Activated CD4-positive, alpha-beta T cell treated with anti-CD3 and anti-CD28 coated beads for 4 hours (primary cell): ENCODE data around the gene SRD5A3.
A peak's percentile ranks its signal among the peaks of the same experiment; 100 is the strongest.

Experiments used
- DNase-seq, 2 donors: peaks; one replicate each; pipeline ENCODE4 v3.0.0-alpha.2; 2020

Gene SRD5A3

DNA sequence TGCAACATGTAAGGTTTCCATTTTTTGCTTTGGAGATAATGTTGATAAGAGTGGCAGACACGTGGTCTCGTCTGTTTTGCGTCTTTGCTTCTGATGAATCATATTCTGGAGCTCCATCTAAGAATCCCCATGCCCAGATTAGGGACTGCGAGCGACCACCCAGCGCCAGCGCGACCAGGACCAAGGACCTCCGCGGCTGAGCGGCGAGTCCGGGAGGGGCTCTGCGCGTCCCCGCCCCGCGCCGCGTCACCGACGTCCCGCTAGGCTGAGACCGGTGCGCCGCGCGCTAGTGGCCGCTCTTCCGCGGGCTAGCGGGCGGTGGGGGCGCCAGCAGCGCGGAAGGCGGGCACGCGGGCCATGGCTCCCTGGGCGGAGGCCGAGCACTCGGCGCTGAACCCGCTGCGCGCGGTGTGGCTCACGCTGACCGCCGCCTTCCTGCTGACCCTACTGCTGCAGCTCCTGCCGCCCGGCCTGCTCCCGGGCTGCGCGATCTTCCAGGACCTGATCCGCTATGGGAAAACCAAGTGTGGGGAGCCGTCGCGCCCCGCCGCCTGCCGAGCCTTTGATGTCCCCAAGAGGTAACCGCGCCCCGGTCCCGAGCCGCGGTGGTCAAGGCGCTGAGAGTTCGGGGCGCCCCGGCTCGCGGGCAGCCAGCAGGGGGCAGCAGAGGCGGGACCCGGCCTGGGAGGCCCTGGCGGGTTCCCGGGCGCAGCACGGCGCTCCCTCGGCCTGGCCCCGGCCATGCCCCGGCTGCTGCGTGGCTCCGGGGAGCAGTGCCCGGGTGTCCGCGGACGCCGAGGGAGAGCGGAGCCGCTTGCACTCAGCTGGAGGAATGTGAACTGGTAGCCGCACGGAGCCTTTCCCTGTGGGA is at the start of gene SRD5A3:
SRD5A3 (plus strand) TSS at position 263 of the 871 bp plus-strand sequence; CDS start at position 358, 95 bp downstream.
- peak; percentile 75 to 80 for DNase-seq

DNA sequence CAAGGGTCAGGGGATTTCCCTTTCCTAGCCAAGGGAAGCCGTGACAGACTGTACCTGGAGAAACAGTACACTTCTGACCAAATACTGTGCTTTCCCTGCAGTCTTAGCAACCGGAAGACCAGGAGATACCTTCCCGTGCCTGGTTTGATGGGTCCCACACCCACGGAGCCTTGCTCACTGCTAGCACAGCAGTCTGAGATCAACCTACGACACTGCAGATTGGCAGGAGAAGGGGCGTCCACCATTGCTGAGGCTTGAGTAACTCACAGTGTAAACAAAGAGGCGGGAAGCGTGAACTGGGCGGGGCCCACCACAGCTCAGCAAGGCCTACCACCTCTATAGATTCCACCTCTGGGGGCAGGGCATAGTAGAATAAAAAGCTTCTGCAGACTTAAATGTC is 48.7 kb upstream of the SRD5A3 start:
- DNase-seq = no peak

DNA sequence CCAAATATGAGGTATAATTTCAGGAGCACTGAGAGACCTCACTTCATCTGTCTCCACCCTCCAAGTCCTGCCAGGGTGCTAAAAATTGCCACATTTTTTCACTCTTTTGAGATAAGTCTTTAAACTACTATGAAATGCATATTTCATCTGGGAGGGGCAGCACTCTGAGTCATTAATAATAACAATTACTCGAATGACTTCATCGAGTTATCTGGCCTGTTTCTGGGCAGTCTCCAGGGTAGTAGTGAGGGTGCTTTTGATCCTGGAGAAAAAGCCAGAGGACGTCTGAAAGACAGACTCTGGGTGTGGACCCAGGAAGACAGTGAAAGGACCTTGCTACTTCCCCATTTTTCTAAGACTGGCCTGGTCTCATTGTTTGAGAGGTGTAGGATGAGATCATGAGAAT is 42.3 kb upstream of the SRD5A3 start:
- no peak for DNase-seq

DNA sequence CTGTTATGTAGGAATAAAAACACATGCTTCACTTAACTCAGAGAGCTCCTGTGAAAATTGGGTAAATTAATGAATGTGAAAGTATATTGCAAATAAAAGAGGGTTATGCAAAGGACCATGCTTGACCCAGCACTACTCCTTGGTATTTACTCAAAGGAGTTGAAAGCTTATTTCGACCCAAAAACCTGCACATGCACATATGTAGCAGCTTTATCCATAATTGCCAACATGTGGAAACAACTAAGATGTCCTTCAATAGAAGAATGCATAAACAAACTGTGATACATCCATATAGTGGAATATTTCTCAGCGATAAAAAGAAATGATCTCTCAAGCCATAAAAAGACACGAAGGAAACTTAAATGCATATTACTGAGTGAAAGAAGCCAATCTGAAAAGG is 41.7 kb upstream of the SRD5A3 start:
- no peak for DNase-seq

DNA sequence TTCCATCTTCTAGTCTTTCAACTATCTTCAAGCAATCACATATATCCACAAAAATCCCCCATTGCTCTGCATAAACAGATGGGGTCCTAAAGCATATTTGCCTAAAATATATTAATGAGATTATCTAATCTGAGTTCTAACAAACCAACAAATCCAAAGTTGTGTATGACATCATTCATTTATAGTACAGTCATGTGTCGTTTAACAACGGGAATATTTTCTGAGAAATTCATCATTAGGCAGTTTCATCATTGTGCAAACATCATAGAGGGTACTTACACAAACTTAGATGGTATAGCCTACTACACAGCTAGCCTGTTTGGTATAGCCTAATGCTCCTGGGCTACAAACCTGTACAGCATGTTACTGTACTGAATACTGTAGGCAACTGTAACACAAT is 38.0 kb upstream of the SRD5A3 start:
- DNase-seq = no peak

DNA sequence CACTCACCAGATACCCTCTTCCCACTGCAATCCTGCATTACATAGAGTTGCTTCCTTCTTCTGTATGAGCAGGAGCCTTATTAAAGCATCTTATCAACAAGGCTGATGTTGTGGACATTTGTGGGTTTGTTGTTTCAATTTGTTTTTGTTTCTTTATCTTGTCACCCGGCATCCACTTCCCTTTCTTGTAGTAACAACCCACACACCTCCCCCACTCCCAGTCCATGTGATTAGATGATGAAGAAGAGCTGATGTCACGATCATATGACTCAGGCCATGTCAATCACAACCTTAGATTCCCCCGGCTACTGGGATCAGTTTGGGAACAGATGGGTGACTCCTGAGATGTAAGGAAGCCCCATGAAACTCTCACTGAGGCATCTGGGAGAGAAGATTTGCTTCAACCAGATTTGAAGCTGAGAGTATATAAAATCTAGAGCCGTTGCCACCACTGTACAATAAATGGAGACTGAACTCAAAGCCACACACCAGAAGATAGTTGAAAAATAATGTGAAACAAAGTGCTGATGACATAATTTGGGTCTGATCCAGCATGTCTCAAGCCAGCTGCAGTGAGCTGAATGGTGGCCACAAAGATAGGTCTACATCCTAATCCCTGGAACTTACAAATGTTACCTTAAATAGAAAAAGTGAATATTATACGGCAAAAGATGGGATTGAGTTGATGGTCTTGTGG is 34.1 kb upstream of the SRD5A3 start:
- no peak for DNase-seq

DNA sequence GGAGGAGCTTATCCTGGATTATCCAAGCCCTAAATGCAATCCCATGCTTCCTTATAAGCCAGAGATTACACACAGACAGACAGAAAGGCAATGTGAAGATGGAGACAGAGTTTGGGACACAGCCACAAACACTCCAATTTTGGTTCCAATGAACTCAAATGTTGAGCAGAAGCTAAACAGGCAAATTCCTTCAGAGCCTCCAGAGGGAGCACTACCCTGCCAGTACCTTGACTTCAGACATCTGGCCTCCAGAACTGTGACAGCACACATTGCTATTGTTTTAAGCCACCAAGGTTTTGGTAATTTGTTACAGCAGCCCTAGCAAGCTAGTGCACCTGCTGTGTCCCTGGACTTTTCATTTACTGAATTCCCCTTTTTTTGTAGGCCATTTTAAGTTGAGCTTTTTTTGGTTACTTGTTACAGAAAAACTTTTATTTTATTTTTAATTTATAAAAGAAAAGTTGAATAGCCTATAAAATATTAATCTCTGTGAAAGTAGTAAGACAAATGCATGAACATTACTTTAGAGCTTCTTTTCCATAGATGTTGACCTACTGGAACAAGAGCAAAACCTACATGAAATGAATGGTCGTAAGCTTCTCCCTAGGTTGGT is 33.4 kb upstream of the SRD5A3 start:
- peak; percentile 33 to 38 for DNase-seq

DNA sequence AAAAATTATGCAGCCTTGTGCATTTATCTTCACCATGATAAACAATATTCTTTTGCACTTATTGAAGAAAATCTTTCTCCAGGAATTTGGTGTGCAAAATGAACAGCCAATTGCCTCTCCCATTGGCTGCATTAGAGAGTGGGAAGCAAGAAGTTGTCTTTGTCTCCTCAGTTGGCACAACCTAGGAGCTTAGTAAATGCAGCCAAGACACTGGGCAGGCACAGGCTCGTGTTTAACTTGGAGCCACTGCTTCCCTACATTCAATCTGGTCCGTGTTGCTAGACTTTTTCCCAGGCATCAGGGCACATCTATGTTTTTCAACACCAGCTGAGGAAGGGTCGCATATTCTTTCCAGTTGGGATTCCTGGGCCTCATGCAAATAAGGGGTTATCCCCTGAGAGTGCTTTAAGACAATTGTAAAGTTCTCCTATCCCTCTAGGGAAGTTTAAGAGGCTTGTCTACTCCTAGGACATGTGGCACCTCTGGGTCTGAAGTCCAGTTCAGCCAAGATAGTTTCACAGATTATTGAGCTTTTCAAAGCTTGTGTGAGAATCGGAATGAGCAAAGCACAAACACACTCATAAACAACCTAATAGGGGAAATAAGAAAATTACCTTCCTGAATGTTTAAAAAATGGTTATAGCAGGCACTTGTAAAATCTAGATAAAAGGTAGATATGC is 31.8 kb upstream of the SRD5A3 start:
- DNase-seq = no peak

DNA sequence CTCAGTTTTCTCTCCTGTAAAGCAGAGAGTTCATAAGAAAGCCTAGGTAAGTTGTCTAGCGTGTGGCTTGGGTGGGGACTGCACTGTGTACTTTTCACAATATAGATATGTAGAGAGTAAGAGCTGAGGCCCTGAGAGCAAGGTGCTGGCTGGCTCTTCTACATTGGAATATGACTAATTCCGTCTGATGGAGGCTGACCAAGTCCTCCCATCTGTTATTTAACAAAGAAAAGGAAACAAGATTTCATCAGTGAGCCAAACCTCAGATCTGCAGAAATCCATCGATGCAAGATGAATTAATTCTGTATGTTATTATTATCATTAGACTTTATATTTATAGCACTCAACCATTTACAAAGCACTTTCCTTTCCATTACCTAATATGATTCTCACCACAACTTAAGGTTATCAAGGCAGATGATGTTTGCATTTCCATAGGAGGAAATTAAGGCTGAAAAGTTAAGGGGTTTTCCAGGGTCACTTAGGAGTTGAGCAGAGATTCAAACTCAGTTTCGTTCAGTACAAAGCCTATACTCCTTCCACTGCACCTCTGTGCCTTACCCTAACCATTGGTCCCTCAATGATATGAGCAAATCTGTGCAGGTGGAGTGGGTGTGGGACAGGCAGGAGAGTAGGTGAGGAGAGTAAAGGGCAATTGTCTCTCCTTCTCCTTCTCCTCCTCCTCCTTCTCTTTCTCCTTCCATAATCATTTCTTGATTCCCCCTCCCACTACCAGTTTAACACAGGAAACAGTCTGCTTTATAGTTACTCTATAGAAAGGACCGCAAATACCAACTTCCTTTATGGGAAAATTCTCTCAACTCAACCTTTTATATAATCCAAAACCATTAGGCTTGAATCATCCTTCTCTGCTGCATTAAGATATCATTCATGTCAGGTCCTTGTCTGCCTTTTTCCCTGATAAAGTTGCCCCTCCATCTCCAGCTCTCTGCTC is 27.6 kb upstream of the SRD5A3 start:
- peak; percentile 5 to 7 for DNase-seq

DNA sequence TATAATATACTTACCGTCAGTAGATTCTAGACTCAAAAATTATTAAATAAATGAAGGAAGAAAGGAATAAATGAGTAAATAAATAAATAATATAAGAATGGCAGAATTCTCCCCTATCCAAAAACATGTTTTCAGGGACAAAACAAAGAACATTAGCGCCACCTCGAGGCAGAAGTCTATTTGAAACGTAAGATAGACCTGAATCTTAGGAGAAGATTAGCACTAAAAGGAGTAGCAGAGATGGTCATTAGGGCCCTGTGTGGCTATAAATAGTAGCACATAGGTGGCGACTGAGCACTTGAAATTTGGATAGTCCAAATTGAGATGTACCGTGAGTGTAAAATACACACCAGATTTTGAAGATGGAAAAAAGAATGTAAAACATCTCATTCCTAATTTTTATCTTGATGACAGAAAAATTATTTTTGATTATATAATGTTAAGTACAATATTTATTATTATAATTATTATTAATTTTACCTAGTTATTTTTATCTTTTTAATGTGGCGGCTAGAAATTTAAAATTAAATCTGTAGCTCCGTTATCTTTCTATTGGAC is 24.3 kb upstream of the SRD5A3 start:
- peak; percentile 43 to 57 for DNase-seq

DNA sequence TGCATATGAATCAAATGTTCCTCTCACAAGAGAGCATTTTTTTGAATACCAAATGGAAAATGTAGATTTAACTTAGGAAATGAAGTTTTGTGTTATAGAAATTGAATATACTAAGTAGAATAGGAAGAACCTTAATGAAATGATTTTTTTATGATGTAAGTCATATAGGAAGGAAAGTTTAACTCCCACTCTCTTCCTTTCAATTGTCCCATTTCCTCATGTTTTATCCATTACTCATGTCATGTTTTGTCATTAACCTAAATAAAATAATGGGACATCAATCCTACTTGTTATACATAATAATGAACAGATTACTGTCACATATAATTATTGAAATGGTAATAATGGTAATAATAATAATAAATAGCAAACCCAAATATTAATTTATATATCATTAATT is 22.7 kb upstream of the SRD5A3 start:
- no peak for DNase-seq

DNA sequence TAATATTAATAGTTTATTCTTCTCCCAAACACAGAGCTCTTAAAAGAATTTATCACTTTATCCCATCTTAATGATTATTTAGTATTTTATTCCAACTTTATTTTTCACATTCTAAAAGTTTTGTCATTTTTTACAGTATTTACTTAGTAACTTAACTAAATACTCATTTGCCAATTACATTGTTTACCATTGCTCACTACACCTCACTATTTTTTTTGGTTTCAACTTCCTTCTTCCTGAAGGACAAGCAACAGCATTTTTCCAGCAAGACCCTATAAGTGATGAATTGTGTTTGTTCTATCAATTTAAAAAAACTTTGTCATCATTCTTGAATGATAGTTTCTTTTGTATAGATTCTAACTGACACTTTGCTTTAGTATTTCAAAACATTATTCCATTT is 19.4 kb upstream of the SRD5A3 start:
- DNase-seq = no peak

DNA sequence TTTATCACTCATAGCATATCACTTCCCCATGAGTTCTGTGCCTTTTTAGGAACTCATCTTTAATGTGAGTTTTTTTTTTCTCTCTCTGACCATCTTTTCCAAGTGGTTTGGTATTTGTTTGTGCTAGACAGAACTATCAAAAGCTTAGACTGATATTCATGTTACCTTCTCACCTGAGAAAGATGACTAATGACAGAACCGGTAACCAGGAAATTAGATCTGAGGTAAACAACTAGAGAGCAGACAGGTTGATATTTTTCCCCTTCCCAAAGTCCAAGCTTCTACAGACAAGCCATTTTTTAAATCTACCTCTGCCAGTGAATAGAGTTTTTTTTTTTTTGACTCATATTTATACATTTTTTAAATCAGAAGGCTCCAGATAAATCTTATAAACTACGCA is 17.0 kb upstream of the SRD5A3 start:
- no peak for DNase-seq

DNA sequence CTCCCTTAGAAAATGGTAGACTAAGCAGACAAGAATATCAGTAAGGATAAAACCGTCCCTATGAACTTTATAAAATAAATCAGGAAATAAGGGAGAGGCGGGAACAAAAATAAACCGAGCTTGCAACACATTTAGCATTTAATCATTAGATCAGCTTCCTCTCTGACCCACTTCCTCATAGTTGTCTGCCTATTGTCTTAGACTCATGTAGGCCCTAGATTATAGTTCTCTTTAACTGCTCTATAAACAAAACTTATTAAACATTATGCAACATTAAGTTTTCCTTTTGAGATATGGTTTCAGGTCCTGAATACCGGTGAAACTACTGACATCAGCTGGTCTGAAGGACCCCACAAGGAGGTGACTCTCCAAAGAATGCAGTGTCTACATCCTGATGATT is 15.8 kb upstream of the SRD5A3 start:
- no peak for DNase-seq

DNA sequence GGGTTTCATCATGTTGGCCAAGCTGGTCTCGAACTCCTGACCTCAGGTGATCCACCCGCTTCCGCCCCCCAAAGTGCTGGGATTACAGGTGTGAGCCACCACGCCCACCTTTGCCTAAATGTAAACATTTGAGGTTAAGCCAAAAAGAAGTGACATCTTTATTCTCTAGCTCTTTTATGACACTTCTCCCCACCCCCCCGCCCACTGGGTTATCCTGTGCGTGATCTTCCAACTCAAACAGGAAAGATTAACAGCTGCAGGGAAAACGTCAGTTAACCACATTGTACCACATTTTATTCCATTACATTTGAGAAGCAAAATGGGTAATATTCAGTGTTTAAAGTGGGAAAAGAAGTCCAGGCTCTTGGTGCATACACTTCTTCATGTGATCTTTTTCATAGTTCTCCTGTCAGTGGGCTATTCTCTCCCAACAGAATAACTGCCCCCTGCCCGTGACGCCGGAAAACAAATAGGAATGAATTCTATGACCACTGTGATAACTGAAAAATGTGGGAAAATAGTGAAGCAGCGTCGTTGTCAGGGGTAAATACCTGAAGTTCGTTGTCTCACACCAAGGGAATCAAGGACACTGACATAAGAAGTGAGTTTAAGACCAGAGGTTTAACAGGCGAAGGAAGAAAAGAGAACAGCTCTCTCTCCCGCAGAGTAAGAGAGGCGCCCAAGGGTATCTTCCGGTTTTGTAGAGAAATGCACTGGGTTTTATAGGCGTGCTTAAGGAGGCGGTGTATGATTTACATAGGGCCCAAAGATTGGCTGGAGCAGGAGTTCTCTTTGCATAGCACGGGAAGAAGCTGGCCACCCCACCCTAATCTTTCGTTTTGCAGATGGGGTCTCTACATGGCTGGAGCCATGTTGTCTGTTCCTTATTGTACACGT is 9.7 kb upstream of the SRD5A3 start:
- DNase-seq = peak in 1 of 2 donors; percentile 16

DNA sequence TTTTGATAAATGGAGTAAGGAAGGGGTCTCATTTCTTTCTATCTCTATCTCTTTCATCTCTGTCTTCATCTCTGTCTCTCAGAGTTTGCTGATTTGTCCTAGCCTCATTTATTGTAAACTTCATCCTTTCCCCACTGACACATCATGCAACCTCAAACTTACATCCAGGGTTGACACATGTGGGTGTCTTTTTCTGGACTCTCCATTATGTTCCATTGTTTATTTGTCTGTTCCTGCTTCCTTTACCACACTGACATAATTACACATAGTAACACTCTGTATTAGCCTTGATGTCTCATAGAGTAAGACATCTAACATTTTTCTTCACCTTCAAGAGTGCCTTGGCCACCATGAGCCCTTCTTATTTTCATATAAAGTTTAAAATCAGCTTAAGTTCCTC is 8.1 kb upstream of the SRD5A3 start:
- DNase-seq = no peak

DNA sequence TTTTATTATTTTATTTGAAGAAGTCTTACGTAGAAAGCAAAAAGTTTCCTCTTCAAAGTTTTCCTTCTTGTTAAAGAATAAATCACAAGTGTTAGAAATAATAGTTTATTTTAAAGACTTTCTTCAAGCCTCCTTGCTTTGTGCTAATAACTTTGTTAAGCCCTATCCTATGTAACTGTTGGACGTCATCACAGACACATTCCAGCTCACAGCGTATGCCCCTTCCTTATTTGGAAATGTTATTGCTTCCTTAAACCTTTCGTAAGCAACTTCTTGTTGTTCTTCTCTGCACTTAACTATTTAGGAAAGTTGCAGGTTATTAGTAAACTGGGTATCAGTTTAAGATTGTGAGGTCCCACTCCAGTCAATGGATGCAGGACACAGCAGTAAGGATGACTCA is 7.6 kb upstream of the SRD5A3 start:
- DNase-seq = no peak

DNA sequence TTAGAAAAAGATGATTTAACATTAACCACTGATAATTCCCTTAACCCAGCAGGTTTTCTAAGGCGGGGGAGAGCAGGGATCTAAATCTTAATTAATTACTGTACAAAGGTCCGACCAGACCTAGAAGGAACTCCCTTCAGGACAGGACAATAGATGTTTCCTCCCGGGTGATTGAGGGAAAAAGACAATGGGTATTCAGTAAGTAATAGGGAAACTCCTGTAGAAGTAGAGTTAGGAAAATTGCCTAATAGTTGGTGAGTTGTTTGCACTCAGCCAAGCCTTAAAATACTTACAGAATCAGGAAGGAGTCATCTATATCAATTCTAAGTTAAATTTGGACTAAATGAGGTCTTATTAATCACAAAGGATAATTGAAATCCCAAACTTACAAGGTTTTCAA is 5.8 kb upstream of the SRD5A3 start:
- DNase-seq = no peak

DNA sequence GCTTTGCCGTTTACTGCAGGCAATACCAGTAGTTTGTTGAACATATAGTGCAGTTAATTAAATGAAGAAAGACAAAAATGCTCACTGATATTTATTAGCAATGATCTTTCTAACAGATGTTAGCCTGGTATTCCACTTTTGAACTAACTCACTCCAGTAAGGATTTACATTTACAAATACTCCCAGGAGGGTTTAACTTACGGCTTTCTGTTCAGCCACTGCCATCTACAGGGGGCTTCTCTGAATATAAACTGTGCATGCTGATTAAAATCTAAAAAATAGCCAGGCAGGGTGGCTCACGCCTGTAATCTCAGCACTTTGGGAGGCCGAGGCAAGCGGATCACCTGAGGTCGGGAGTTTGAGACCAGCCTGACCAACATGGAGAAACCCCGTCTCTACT is 2.2 kb upstream of the SRD5A3 start:
- DNase-seq = no peak

DNA sequence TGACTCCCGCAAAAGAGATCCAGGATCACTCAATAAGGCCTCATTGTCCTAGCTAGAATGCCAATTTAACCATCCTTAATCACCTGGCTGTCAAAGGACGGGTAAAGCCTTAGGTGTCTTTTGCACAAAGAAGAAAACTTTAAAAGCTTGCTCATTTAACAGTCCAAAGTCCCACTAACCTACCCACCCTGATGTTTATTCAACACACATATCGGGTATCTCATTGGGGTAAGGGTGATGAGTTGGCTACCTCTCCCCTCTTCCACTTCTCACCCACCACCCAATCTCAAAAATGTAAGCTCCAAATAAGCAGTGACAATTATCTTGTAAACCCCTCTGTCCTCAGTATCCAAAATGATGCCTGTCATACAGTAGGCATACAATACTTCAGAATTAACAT is 988 bp upstream of the SRD5A3 start:
- DNase-seq = no peak

DNA sequence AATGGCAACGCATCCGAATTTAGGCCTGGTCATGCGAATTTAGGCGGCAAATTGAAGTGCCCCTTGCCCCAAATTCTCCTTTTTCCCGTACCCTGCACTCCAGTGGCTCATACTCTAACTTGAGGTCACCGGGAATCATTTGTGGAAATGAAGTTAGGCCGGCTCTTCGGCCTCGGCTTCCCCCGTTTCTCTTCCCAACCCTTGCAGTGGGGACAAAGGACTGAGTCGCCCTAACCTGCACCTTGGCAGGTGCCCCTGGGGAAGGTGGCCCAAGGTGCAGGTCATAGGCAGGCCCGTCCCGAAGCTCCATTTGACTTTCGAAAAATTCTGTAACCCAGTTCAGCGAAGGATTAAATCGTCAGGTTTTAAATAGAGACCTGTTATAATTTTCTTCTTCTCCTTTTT is 811 bp downstream of the SRD5A3 start:
- DNase-seq = no peak
